ENCODE results near the gene PNMA8C.
"Not testable (repeated sequence)": the region's sequence is repeated elsewhere in the genome, so short reads cannot be mapped to it uniquely, and the experiment has no call there.

The PNMA8C gene

DNA sequence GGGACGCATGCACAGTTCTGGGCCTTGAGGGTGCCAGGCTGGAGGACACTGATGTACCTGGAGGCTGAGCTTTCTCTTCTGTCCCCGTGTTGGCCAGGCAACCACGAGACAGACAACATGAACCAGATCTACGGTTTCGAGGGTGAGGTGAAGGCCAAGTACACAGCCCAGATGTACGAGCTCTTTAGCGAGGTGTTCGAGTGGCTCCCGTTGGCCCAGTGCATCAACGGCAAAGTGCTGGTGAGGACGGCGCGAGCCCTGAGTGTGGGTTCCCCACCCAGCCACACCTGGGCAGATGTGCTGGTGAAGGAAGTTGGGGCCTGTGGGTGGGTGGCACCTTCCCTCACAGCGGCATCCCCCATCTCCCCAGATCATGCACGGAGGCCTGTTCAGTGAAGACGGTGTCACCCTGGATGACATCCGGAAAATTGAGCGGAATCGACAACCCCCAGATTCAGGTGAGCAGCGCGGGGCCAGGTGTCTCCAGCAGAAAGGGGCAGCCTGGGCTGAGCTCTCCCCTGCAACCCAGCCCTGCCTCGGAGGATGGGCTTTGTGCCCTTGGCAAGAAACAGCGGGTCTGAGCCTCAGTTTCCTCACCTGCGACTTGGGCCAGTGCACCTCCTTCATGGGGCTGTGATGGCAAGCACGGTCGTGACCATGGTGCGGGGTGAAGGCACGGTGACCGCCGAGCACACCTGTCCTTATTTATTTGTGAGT is 41.6 kb downstream of the PNMA8C start:
- no peak for DNase-seq

DNA sequence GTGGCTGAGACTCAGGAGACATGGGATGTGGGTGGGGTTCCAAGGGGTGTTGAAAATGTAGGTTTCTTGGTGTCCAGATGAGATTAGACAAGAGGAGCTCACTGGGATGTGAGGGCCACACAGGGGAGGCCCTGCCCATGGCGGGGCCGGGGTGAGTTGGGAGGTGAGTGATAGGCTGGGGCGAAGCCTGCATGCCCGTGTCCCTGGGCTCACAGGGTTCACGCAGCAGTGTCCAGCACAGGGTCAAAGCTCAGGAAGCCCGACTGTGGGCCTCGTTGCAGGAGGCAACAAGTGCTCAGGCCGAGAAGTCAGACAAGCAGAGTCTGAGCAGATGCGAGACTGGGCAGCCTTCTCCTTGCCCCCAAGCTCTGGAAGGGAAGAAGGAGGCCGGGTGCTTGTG is 42.6 kb downstream of the PNMA8C start:
- DNase-seq: no peak

- no peak for DNase-seq
Observed at GRCh38 chr19:46385636-46386035, 43.1 kb downstream of the PNMA8C start.

DNA sequence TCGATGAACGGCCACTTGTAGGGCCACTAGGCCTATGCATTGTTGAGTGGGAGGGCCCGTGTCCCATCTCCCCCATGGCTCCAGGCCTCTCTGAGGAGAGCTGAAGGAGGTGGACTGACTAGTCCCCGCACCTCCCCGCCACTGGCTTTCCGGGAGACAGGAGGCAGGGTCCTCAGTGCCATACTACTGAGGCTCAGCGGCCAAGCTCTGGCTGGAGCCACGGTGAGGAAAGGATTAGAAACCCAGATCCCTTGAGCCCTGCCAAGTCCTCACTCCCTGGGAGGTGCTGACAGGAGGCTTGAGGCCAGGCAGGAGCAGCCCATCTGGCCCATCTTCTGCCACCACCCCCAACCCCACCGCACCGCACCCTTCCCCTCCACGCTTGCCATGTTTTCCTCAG is 44.3 kb downstream of the PNMA8C start:
- no peak for DNase-seq

- no peak for DNase-seq
Observed at GRCh38 chr19:46383846-46384245, 44.9 kb downstream of the PNMA8C start.

DNA sequence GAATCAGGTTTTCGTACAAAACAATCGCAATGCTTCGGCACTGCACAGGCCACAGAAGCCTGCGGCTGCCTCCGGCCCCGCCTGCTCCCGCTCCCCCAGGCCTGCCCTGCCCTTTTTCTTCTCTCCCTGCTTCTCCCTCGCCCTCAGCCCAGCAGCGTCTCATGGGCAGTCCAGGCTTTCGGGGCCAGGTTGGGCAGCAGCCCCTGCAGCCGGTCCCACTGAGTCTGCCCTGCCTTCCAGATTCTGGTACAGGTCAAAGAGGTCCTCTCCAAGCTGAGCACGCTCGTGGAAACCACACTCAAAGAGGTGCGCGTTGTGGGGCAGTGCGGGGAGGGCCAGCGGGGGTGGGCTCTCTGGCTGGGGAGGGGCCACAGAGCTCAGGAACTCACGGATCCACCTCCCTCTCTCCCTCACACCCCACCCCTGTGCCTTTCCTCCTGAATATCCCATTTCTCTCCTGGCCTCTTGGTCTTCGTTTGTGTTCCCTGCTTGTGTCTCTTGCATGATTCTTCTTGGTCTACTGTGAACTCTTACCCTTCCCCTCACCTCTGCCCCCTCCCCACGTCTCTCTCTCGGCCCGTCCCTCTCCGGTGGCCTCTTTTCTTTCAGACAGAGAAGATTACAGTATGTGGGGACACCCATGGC is 45.4 kb downstream of the PNMA8C start:
- no peak for DNase-seq

DNA sequence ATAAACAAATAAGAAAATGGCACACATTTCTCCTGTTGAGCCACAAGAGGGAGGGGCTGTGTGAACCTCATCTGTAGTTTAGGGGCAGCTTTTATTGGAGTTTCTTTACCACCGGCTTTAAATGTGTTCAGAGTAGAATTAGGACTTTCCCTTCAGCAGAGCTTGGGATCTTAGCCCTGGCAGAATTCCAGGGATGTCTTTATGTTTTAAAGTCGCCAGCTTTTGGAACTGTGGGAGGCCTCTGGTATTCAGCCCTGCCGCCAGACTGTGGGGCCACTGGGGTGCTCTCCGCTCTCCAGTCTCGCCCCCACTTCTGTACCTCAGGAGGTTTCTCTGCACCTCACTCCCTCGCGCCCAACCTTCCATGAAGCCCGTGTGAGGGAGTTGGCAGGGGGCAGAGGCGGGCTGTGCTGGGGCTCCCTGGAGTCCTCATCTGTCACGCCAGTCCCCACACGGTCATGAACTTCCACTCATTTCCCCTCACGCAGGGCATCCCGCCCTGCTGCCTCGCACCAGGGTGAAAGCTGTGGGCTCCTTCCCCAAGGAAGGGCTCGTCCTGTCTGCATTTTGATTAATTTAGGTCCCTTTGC is 46.9 kb downstream of the PNMA8C start:
- DNase-seq: no peak

- no peak for DNase-seq
Observed at GRCh38 chr19:46381346-46381745, 47.4 kb downstream of the PNMA8C start.

DNA sequence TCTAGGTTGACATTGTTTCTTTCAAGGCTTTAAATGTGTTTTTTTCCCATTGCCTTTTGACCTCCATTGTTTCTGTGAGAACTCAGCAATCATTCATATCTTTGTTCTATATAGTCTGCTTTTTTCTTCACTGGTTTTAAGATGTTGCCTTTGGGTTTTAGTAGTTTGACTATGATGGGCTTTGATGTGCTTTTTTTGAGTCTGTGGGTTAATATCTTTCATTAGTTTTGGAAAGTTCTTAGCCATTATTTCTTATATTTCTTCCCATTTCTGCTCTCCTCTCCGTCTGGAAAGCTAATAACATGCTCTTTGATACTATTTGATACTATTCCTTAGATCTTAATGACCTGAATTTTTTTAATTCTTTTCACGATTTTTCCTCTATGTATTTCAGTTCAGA is 48.0 kb downstream of the PNMA8C start:
- no peak for DNase-seq

GRCh38 chr19:46378268-46378667 is 50.5 kb downstream of the PNMA8C start:
- DNase-seq: no peak

- no peak for DNase-seq
Observed at GRCh38 chr19:46376241-46377153, 52.2 kb downstream of the PNMA8C start.

DNA sequence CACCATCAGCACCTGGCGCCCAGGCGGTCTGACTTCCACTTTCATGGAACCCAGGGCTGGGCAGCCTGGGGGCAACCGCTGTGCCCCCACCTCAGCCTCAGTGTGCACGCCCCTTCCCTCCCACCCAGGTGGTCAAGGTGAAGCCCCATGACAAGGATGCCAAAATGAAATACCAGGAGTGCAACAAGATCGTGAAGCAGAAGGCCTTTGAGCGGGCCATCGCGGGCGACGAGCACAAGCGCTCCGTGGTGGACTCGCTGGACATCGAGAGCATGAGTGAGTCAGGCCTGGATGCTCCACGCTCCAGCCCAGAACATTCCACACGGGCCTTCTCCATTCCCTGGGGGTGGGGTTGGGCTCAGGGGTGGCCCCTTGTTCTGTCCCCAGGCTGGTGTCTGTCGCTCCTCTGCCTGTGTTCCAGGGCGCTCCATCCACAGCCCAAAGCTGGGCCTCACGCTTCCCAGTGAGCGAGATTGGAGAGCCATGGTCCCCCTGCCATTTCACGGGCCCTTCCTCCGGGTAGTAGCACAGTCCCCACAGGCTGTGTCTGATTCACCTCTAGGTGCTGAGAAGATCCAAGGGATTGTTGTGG is 53.2 kb downstream of the PNMA8C start:
- not testable (repeated sequence) for DNase-seq
